HG02610 (cell line): ENCODE measurements around the gene IRF8.
A peak's percentile ranks its signal among the peaks of the same experiment; 100 is the strongest.
"Not testable (repeated sequence)": the region's sequence is repeated elsewhere in the genome, so short reads cannot be mapped to it uniquely, and the experiment has no call there.

Source experiments
- ATAC-seq: cut with Tn5 transposase; IDR thresholded peaks from one replicate; pipeline ENCODE4 v1.9.1; 2021; ENCODE audit warnings: mild to moderate bottlenecking, moderate library complexity; ENCODE audit not compliant: unreplicated experiment

The IRF8 gene

GRCh38 chr16:85898521-85899442 is at the start of gene IRF8:
Gene IRF8 (plus strand): TSS chr16:85899162. CDS start chr16:85903016, 3,854 bp downstream.
- ATAC-seq, result peak; percentile 52

- ATAC-seq, result no peak
Observed at GRCh38 chr16:85849388-85849787, 49.6 kb upstream of the IRF8 start.

GRCh38 chr16:85850344-85850880 is 48.5 kb upstream of the IRF8 start:
- no peak for ATAC-seq

GRCh38 chr16:85851034-85851785 is 47.8 kb upstream of the IRF8 start:
- no peak for ATAC-seq

GRCh38 chr16:85853547-85854545 is 45.1 kb upstream of the IRF8 start:
- ATAC-seq, result no peak

GRCh38 chr16:85854935-85855334 is 44.0 kb upstream of the IRF8 start:
- ATAC-seq, result no peak

- ATAC-seq, result no peak
Observed at GRCh38 chr16:85856079-85856478, 42.9 kb upstream of the IRF8 start.

GRCh38 chr16:85856585-85856984 is 42.4 kb upstream of the IRF8 start:
- ATAC-seq, result no peak

- ATAC-seq, result no peak
Observed at GRCh38 chr16:85857406-85857805, 41.6 kb upstream of the IRF8 start.

GRCh38 chr16:85858571-85858970 is 40.4 kb upstream of the IRF8 start:
- not testable (repeated sequence) for ATAC-seq

- ATAC-seq, result no peak
Observed at GRCh38 chr16:85858984-85859817, 39.8 kb upstream of the IRF8 start.

- no peak for ATAC-seq
Observed at GRCh38 chr16:85859818-85860125, 39.2 kb upstream of the IRF8 start.

GRCh38 chr16:85860413-85861094 is 38.4 kb upstream of the IRF8 start:
- ATAC-seq, result peak; percentile 69

- ATAC-seq, result no peak
Observed at GRCh38 chr16:85861095-85861825, 37.7 kb upstream of the IRF8 start.

- no peak for ATAC-seq
Observed at GRCh38 chr16:85862476-85863383, 36.2 kb upstream of the IRF8 start.

GRCh38 chr16:85863384-85863774 is 35.6 kb upstream of the IRF8 start:
- no peak for ATAC-seq

- no peak for ATAC-seq
Observed at GRCh38 chr16:85864965-85865364, 34.0 kb upstream of the IRF8 start.
